Osteocyte (in vitro differentiated cells): Measurements from ENCODE around the gene BPIFB1. TPM values are rescaled to one million over a fixed set of nuclear protein-coding genes. Genes with fewer than 3 reads are reported as not detected.

Experiments used
- DNase-seq: peaks from one replicate; pipeline ENCODE4 v3.0.0; 2021; ENCODE audit warnings: mixed read lengths; ENCODE audit not compliant: unreplicated experiment; ENCODE audit errors: extremely low spot score
- H3K27ac Mint-ChIP-seq: one replicate; pipeline ENCODE4 v1.8.0; 2021; ENCODE audit warnings: mild to moderate bottlenecking, mixed read lengths; ENCODE audit not compliant: unreplicated experiment
- H3K27me3 Mint-ChIP-seq: one replicate; pipeline ENCODE4 v1.8.0; 2021; ENCODE audit warnings: mixed read lengths; ENCODE audit not compliant: unreplicated experiment
- H3K36me3 Mint-ChIP-seq: one replicate; pipeline ENCODE4 v1.8.0; 2021; ENCODE audit warnings: mixed read lengths; ENCODE audit not compliant: unreplicated experiment
- H3K4me1 Mint-ChIP-seq: one replicate; pipeline ENCODE4 v1.8.0; 2021; ENCODE audit warnings: mixed read lengths; ENCODE audit not compliant: unreplicated experiment
- H3K4me3 Mint-ChIP-seq: one replicate; pipeline ENCODE4 v1.8.0; 2021; ENCODE audit warnings: mild to moderate bottlenecking, moderate library complexity, mixed read lengths; ENCODE audit not compliant: unreplicated experiment
- H3K9me3 Mint-ChIP-seq: one replicate; pipeline ENCODE4 v1.8.0; 2021; ENCODE audit warnings: mixed read lengths; ENCODE audit not compliant: unreplicated experiment
- total RNA-seq: library from RNA; stranded (reverse); gene quantifications from 2 replicates; pipeline ENCODE4 v1.2.1, GENCODE V29; 2021
- TF ChIP-seq, protein P1 (sequence below): fragments of 200-600 bp; sonication (generic); IDR thresholded peaks from 2 replicates; pipeline ENCODE4 v1.5.0; 2021; ENCODE audit warnings: antibody characterized with exemption, mild to moderate bottlenecking, moderate library complexity

BPIFB1 gene
- total RNA-seq, 1 donor from 2014 or later, result not detected

DNA sequence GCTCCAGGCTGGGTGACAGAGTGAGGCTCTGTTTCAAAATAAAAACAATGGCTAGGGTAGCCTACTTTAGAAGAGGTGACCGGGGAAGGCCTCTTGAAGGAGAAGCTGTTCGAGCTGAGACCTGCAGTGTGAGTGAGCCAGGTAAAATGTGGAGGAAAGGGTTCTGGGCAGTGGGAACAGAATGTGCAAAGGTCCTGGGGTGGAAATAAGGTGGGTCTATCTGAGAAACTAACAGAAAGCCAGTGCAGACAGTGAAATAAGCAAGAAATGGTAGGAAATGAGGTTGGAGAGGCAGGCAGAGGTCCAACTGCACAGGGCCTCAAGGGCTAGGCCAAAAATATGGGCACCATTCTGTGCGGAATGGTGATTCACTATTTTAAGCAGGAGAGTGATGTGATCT, 53.4 kb downstream of the BPIFB1 start:
- H3K9me3 Mint-ChIP-seq, result no peaks in the 10 kb centered on the region
- no peaks in the 10 kb centered on the region for H3K4me1 Mint-ChIP-seq
- no peaks in the 10 kb centered on the region for H3K36me3 Mint-ChIP-seq
- H3K27ac Mint-ChIP-seq, result no peak overlapping the region
- TF ChIP-seq, protein P1, sequence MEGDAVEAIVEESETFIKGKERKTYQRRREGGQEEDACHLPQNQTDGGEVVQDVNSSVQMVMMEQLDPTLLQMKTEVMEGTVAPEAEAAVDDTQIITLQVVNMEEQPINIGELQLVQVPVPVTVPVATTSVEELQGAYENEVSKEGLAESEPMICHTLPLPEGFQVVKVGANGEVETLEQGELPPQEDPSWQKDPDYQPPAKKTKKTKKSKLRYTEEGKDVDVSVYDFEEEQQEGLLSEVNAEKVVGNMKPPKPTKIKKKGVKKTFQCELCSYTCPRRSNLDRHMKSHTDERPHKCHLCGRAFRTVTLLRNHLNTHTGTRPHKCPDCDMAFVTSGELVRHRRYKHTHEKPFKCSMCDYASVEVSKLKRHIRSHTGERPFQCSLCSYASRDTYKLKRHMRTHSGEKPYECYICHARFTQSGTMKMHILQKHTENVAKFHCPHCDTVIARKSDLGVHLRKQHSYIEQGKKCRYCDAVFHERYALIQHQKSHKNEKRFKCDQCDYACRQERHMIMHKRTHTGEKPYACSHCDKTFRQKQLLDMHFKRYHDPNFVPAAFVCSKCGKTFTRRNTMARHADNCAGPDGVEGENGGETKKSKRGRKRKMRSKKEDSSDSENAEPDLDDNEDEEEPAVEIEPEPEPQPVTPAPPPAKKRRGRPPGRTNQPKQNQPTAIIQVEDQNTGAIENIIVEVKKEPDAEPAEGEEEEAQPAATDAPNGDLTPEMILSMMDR, result no peak
- DNase-seq, result no peak
- peaks cover 13% of the 10 kb centered on the region for H3K27me3 Mint-ChIP-seq
- no peak overlapping the region for H3K4me3 Mint-ChIP-seq

DNA sequence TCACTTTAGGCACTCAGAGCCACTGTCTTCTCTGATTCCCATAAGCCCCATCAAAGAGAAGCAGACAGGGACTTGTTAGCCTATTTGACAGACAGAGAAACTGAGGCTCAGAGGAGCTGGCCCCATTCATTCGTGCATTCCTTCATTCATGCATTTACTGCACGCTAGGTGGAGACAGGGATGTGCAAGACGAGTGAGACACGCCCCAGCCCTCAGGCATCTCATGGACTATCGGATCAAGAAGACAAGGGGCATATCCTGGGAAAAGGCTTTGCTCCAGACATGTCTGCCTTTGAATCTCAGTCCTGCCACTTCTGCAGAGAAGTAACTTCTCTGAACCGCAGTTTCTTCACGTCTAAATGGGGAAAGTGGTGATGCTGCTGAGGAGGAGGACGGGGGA, 54.1 kb downstream of the BPIFB1 start:
- Mint-ChIP-seq H3K27ac (no peak overlapping the region), H3K36me3 (no peaks in the 10 kb centered on the region), H3K4me3 (no peak overlapping the region), H3K4me1 (no peaks in the 10 kb centered on the region), H3K9me3 (no peaks in the 10 kb centered on the region), H3K27me3 (peaks cover 13% of the 10 kb centered on the region)
- TF ChIP-seq, protein P1, result no peak
- no peak for DNase-seq

DNA sequence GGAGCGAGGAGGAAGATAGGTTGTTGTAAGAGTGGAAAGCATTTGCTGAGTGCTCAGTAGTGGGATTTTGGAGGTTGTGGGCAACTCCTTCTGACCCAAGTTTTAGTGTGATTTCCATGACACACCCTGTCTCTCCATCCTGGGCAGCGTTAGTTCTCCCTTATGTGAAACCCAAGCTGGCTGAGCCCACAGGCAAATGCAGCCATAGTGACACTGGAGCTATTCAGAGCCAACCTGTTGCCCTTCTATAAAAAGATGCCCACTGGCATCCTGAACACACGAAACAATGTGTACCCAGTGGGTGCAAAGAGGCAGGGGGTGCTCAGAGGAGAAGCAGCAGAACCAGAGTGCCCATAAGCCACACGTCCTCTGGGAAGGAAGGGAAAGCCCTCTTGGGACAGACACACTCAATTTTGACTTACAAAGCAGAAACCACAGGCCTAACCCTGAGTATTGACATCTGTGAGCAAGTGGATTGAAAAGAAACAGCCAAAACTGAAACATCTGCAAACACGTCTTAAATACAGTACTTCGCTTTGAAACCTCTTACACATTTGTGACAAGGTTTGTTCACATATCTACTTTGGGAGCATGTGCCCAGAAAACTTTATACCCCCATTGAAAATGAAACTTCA, 54.6 kb downstream of the BPIFB1 start:
- Mint-ChIP-seq H3K4me3 (no peak overlapping the region), H3K9me3 (no peaks in the 10 kb centered on the region), H3K36me3 (no peaks in the 10 kb centered on the region), H3K27me3 (peaks cover 13% of the 10 kb centered on the region), H3K4me1 (no peaks in the 10 kb centered on the region), H3K27ac (no peak overlapping the region)
- DNase-seq, result no peak
- TF ChIP-seq, protein P1, result no peak

DNA sequence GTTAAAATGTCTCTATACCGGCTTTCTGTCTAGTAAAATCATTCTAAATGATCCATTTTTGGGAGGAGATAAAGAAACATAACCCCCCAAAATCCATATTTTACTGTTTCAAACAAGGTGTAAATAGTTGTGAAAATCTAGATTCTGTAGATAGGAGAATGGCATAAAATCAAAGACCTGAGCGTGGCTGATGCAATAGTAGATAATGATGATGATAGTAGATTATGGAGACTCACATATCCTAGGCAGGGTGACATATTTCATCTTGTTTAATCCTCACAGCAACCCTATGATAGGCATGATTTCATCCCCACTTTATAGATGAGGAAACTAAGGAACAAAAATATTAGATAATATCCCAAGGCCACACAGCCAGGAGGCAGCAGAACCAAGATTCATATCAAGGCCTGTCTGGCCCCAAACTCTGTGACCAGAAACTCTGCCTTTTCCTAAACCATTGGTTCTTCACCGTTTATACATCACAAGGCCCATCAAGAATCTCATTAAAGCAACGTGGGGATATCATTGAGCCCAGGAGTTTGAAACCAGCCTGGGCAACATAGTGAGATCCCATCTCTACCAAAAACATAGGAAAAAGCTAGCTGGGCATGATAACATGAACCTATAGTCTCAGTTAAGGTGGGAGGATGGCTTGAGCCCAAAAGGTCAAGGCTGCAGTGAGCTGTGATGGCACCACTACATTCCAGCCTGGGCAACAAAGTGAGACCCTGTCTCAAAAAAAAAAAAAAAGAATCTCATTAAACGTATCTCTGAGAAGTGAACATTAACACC, 55.6 kb downstream of the BPIFB1 start:
- H3K4me1 Mint-ChIP-seq, result no peaks in the 10 kb centered on the region
- no peak for DNase-seq
- H3K4me3 Mint-ChIP-seq, result no peak overlapping the region
- H3K27me3 Mint-ChIP-seq, result peaks cover 10% of the 10 kb centered on the region
- no peaks in the 10 kb centered on the region for H3K36me3 Mint-ChIP-seq
- no peak overlapping the region for H3K27ac Mint-ChIP-seq
- H3K9me3 Mint-ChIP-seq, result no peaks in the 10 kb centered on the region
- TF ChIP-seq, protein P1, result no peak

DNA sequence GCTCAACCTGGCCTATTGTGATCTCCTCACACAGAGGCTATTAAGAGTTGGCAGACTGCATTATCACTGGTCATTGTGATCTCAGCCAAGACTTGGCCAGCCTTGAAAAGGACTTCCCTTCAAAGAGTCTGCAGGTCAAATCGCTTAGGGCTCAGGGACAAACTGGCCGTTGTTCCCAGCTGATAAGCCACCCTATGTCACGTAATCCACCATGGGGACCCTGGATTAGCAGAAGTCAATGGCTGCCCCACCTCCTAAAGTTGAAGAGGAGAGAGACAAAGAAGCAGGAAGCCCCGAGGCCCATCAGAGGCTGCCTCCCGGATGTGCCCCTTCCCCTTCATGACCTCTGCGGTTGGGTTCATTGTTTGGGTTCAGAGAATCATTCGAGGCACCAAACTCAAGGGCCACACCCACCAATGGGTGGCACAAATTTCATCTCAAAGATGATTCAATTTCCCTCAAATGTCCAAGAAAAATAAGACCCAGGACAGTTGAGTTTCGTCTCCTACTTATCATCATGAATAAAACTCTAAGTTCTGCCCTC, 56.6 kb downstream of the BPIFB1 start:
- Mint-ChIP-seq H3K4me3 (no peak overlapping the region), H3K27me3 (peaks cover 7% of the 10 kb centered on the region), H3K9me3 (no peaks in the 10 kb centered on the region), H3K4me1 (no peaks in the 10 kb centered on the region), H3K27ac (no peak overlapping the region), H3K36me3 (no peaks in the 10 kb centered on the region)
- DNase-seq, result no peak
- TF ChIP-seq, protein P1, result no peak
